GM10847 (cell line): ENCODE measurements around the gene TPRG1.

ENCODE experiments used
- POLR2A ChIP-seq: IDR thresholded peaks from 2 replicates; pipeline ENCODE4 v1.6.1; 2011; ENCODE audit not compliant: insufficient read length; ENCODE audit errors: extremely low read depth

Gene TPRG1

DNA sequence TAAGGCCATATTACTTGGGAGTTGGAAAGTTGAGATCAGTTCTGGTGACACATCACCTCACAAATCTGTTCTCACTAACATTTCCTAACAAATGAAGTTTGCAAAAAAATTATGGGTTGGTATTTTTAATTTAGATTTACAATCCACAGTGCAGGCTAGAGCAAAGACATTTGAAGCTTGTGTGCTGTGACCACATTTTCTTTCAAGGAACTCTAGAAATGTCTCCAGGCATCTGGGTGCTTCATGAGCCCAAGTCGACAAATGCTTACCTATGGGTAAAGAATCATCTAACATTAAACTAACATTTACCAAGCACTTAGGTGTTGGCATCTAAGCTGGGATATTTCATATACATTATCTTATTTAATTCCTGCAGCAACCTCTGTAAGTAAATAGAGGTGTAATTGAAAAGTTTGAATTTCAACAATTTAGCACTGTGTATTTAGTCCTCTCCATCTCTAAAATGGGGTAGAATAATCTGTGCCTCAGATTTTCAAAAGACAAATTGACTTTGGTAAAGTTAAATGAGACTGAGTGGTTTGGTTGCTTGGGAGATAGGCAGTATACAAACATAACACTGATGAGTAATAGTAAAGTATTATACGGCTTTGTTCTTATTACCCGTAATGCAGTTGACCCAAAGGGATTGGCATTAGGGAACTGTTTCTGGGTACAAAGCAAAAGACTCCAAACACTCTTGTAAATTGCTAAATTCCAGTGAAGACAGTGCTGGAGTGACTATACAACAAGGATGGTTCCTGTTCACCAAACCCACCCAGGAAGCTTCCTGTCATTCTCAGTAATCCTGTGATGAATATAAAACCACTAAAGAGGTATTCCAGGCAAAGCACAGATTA, 162.5 kb downstream of the TPRG1 start:
- no peak for TF ChIP-seq POLR2A

DNA sequence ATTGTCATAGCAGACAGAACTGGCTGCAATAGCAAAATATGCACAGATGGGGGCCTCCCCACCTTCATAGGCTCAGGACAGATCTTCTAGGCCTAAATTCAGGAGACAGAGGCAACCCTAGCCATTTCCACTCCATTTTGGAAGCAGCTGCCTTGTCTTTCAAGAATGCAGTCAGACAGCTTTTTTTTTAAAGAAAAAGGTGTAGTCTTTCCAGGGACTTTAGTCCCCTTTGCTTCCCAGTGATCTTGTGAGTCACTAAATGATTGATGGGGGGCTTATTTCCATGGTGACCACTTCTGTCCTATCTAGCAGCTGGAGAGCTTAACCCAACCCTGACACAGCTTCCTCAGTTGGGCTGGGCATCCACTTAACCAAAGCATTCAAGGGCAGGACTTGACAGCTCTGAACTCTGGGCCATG, 165.9 kb downstream of the TPRG1 start:
- no peak for TF ChIP-seq POLR2A

DNA sequence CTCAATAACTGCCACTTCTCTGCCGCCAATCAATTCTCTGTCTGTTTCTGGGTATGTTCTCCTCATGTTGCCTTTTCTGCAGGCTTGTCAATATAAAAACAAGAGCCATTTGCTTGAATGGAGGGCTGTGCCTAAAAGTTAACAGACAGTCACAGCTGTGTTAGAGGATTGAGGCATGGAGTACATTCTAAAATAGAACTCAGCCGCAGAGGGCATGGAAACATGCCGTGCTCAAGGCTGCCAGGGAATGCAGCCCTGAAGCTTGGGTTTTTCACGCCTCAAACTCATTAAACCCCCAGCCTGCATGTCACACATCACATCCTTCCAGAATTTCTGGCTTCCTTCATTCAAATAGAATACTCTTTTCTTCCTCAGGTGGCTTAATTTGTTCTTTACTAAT, 166.6 kb downstream of the TPRG1 start:
- no peak for TF ChIP-seq POLR2A

DNA sequence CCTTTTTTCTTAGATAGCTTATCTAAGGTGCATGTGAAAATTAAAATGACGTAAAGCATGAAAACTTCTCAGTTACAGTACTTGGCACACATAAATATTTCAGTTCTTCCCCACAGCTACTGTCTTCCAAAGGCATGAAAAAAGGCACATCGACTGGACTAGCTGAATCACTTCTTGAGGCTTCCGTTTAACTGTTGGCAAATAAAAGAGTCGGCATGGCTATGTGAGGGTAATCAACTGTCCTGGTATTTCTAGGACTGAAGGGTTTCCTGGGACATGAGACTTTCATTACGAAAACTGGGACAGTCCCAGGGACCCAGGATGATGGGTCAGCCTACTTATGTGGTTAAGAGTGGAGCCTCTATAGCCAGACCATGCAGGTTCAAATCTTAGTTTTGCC, 168.2 kb downstream of the TPRG1 start:
- TF ChIP-seq POLR2A = no peak

DNA sequence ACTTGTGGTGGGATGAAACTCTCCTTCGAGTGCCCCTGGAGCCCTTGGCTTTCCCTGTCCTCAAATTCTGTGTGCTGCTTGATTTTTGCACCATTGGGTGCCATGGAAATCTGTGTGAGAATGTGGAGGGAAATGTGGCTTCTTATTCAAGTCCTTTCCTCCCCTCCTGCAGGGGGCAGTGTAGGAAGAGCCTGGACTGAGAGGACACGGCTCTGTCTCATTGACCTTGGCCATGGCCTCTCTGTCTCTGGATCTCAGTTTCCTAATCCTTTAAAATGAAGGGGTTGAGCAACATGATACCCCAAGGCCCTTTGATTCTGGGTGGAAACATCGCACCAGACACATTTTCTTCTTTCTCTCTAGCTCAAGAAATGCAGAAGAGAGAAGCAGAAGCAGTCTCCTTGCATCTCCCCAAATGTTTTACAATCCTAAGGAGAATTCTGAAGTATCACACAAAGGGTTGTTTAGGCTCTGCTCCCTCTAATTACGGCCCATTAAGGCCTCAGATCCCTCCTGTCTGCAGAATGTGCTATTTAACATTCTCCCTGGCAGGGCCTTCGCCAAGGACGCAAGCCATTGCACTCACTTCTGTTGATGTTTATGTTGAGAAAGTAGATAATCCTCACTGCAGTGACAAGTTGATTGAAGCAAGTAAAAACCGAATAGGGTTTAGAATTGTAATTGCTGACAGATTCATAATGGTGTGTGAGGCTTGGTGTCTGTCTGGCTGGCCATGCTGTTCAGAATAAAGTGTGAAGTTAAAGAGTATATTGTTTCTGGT, 169.1 kb downstream of the TPRG1 start:
- TF ChIP-seq POLR2A = no peak

DNA sequence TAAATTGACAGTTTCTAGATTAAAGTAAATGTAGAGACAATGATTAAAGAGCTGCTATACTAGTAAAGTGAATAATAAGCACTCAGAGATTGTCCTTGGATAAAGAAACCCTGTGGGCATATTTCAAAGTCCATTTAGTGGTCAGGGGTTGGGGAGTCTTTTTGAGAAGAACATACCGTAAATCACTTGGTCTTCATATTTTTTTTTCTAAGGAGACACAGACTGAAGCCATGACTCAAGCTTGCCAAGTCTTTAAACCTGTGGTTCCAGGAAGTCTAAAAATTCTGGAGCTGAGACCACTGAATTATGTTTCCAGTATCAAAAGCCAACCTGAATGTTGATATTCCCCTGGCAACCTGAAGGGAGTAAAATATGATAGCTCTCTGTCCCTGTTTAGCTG, 171.0 kb downstream of the TPRG1 start:
- no peak for TF ChIP-seq POLR2A

DNA sequence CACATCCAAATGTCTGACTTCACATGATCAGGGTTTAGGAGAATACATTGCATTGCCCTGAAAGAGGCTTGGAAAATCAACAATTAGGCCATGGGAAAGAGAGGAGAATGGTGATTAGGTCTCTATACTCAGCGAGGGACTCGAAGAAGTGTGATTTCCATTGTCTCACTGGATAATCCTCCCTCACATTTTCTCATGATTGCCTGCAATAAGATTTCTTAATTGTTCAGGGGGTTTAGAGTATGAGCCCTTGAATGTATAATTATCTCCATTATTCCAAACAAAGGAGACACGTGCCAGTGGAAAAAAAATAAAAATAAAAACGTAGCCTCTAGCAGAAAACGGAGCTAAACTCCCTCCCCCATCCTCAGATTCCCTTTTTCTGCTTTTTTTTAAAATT, 173.2 kb downstream of the TPRG1 start:
- TF ChIP-seq POLR2A = no peak

DNA sequence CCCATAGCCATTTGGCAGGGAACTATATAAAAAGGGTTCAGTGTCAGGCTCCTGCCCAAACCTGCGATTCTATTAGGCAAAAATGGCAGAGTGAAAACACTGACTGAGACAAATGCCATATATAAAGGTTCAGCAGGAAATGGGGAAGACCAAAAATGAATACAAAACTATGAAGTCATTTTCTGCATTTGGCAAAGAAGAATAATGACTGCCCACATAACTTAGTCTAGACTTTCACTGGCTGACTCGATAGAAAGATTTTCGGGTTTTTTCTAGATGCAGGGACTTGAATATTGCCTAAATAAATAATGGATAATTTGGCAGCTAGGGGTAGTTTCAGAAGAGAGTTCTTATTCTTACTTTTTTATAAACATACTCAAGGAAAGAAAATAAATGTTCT, 178.0 kb downstream of the TPRG1 start:
- TF ChIP-seq POLR2A = no peak

DNA sequence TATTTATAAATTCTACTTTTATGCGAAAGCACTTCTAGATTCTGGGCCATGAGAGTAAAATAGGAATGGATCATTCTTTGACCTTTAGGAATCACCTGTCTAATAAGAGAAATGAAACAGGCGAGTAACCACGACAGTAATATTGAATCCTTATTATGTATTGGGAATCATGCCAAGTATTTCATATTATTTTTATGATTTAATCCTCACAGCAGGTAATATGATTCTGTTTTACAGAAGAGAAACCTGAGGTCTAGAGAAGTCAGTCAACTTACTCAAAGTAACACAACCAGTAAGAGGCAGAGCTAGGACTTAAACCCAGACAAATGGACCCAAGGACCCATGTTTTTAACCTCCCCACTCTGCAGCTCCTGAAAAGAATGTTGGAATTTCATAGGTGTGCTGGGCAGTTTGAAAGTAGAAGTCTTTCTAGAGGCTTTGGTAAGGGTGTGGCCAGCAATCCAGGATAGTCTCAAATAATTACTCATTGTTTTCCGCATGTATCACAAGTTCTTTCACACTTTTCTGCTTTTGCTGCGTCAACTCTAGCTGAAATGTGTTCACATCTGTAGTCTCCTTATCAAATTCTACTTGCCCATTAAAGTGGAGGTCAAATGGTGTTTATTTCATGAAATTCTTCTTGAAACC, 181.7 kb downstream of the TPRG1 start:
- TF ChIP-seq POLR2A = no peak

DNA sequence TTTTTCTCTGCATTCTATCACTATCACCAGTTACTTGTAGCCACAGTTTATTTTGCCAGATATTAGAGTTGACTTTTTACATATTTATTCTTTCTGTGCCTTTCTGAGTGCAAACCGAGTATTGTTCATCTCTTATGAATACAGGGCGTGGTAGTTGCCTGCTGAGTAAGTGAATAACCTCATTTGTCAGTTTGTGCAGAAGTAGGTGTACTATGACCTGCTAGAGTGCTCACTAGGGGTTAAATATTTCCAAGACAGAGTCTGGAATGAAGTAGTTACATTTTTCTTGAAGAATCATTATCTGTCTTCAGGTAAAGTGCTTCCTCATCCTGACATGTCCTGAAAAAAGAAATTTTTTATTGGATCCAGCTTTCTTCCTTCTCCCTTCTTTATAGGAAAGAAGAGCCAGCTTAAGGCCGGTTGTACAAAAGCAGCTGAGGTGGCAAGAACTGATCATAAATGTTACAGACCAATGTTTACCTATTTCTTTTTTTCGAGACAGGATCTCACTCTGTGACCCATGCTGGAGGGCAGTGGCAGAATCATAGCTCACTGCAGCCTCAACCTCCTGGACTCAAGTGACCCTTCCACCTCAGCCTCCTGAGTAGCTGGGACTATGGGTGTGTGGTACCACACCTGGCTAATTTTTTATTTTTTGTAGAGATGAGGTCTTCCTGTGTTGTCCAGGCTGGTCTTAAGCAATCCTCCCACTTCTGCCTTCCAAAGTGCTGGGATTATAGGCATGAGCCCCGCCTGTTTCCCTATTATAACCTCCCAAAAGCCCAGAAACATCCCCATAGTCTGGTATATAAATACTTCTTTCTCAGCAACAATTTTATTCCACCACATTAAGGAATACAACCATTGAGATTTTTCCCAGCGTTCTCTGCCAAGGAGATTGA, 182.5 kb downstream of the TPRG1 start:
- TF ChIP-seq POLR2A = no peak

DNA sequence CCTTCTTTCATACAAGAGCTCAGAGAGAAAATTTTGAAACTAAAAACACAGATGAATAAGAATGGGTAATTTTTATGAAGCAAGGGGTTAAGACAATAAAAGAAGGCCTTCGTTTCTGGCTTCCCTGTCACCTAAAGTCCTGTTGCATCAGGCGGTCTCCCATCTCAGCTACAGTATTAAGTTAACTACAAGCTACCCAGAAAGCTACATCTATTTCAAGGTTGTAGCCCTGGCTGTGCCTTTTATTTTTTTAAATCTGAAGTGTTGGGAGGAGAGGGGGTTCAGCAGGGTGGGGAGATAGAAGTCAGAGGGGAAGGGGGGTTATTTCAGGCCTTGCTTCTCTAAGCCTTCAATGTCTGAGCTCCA, 183.3 kb downstream of the TPRG1 start:
- TF ChIP-seq POLR2A = no peak

DNA sequence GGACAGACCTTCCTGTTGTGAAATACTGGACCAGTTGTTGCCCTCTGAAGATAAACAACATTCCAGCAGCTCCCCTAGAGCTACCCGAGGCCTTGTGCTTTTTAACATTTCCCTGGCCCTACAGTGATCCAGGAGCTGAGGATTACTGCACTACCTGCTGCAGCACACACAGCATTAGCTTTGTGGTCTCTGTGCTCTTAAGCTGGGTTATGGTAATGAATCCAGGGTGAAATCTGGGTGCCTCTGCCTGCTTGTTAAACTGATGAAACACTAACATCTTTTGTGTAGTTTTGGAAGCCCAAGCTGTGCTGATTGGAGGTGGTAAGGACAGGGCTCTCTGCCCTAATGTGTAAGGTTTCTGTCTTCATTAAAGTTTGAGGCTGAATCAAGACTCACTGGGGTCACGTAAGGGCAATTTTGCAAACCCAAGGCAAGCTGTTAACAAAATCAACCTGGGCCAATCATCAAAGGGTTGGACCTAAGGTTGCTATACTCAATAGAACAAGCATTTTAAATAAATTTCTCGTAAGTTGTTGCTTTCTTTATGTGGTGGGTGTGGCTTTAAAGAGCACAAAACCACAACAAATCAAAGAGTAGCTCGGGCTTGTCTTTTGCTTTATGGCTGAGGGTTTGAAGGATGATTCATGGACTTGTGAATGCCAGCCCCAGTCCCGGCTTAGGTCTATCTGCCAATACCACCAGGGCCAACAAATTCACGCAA, 183.9 kb downstream of the TPRG1 start:
- TF ChIP-seq POLR2A = no peak

DNA sequence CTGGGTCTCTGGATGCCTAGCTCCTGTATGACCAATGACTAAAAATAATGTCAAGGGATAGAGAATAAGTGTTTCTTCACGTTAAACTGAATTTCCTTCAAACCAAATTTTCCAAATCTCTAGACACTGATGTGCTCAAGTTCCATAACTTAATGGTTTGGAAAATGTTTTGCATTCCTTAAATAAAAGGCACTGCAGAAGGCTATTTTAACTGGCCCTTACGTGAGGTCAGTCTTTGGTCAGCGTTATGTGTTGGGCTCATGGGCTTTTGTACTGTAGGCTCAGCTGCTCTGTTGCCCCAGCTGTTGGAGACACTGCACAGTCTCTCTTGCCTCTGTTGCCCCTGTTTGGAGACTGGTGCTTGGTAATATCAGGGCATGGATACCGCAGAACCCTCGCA, 188.5 kb downstream of the TPRG1 start:
- TF ChIP-seq POLR2A = no peak

DNA sequence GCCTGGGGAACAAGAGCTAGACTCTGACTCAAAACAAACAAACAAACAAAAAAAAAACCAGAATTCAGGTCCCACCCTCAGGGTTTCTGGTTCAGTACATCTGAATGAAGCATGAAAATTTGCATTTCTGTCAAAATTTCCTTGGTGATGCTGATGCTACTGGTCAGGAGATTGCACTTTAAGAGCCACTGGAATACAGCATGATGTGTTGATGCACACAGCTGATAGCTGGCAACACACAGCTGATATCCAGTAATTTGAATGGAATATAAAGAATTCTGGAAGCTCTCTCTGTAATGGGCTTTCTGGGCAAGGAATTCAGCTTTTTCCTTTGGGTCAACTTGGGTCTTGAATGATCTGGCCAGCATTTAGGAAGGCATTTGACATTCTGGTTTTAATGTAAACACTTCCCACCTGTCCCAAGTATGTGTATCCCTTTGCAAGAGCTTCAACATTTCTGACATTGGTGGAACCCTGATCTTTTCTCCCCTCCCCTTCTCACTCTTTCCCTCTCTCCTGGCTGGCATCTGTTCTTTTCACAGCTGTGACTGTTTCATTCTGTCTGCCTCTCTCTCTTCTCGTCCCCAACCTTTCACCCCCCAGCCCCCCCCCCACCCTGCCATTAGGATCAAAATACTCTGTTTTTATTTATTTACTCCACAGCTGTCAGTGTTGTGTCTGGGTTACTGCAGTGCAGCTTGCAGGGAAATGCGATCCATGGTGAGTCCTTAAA, 189.5 kb downstream of the TPRG1 start:
- no peak for TF ChIP-seq POLR2A
